ENCODE data around the gene HHATL.

- TF ChIP-seq REST (IDR thresholded peaks at IDR 0.05) (no peak), CTCF (IDR thresholded peaks at IDR 0.05; ENCODE audit: low read depth, low read length, missing input control) (no peak), RAD21 (IDR thresholded peaks at IDR 0.05) (no peak), EGR1 (IDR thresholded peaks at IDR 0.05; ENCODE audit: low read depth in 2 of 2) (no peak), TAF1 (conservative IDR thresholded peaks at IDR 0.05) (no peak), ATF3 (IDR thresholded peaks at IDR 0.05) (no peak), GABPA (IDR thresholded peaks at IDR 0.05 in 1 of 2, conservative IDR thresholded peaks at IDR 0.05 in 1 of 2) (no peak), ZBTB33 (IDR thresholded peaks at IDR 0.05) (no peak), HNF4G (IDR thresholded peaks at IDR 0.05) (no peak), MAX (IDR thresholded peaks at IDR 0.05) (no peak), HNF4A (conservative IDR thresholded peaks at IDR 0.05) (no peak), FOXA1 (IDR thresholded peaks at IDR 0.05) (no peak), SP1 (IDR thresholded peaks at IDR 0.05) (no peak)
These were observed 33.8 kb downstream of the HHATL start for GRCh38 chr3:42668793-42669217.

Data from liver (tissue), 3 donors.